Prostate gland (tissue), 2 donors: ENCODE measurements around the gene ZNF319. TPM values are rescaled to one million over a fixed set of nuclear protein-coding genes. Genes with fewer than 3 reads are reported as not detected.
"Not testable (repeated sequence)": the region's sequence is repeated elsewhere in the genome, so short reads cannot be mapped to it uniquely, and the experiment has no call there.

Experiments used
- DNase-seq: peaks from one replicate; pipeline ENCODE4 v3.0.0-alpha.2; 2019; ENCODE audit warnings: low spot score
- H3K27ac ChIP-seq, 2 donors: fragments of 200-600 bp; sonication (generic); 2 replicates each; pipeline ENCODE4 v1.5.1; 2017 to 2019
- H3K27me3 ChIP-seq: fragments of 200-600 bp; sonication (generic); replicated peaks from 2 replicates; pipeline ENCODE4 v1.5.1; 2019; ENCODE audit not compliant: insufficient read depth
- H3K36me3 ChIP-seq, 2 donors: fragments of 200-600 bp; sonication (generic); 1 replicate in 1 of 2; 2 replicates in 1 of 2; pipeline versions ENCODE4 v1.5.1 to v1.8.1; 2017 to 2019
- H3K4me1 ChIP-seq: fragments of 200-600 bp; sonication (generic); replicated peaks from 2 replicates; pipeline ENCODE4 v1.5.1; 2019
- H3K4me3 ChIP-seq, 2 donors: fragments of 200-600 bp; sonication (generic); 2 replicates each; pipeline ENCODE4 v1.5.1; 2017 to 2019
- H3K9me3 ChIP-seq: fragments of 200-600 bp; sonication (generic); 2 replicates; pipeline ENCODE4 v1.5.1; 2017
- CTCF ChIP-seq, 4 experiments: fragments of 200-600 bp in 2 of 4; fragments of 450-650 bp in 2 of 4; sonication (generic) in 2 of 4; IDR thresholded peaks; 1 replicate in 3 of 4; 2 replicates in 1 of 4; pipeline ENCODE4 v1.5.1; 2016 to 2019; ENCODE audit warnings: antibody characterized with exemption in 4 of 4, mild to moderate bottlenecking in 2 of 4, moderate library complexity in 2 of 4
- POLR2A ChIP-seq: fragments of 450-650 bp; IDR thresholded peaks from one replicate; pipeline ENCODE4 v1.6.1; 2016; ENCODE audit warnings: antibody characterized with exemption, mild to moderate bottlenecking
- POLR2AphosphoS5 ChIP-seq: sonication (generic); formaldehyde crosslinking; IDR thresholded peaks from one replicate; pipeline ENCODE4 v1.6.1; 2017; ENCODE audit warnings: antibody characterized with exemption
- WGBS: methylation state at CpG from one replicate; pipeline ENCODE4 v1.1.5; 2018; 5-methylcytosine and 5-hydroxymethylcytosine counted together
- intact Hi-C: fragments of 100-400 bp; cut with DNase I; formaldehyde crosslinking; loops from one replicate; pipeline ENCODE4 v1.14.2; 2022
- total RNA-seq, 2 donors: library from RNA; depleted of rRNA; stranded (reverse); fragments of >200 nt; gene quantifications; one replicate each; pipeline ENCODE4 v1.1.0, GENCODE V29; 2016

The ZNF319 gene
- total RNA-seq, 2 donors from 2014 or later = 7.6 to 12.9 TPM

DNA sequence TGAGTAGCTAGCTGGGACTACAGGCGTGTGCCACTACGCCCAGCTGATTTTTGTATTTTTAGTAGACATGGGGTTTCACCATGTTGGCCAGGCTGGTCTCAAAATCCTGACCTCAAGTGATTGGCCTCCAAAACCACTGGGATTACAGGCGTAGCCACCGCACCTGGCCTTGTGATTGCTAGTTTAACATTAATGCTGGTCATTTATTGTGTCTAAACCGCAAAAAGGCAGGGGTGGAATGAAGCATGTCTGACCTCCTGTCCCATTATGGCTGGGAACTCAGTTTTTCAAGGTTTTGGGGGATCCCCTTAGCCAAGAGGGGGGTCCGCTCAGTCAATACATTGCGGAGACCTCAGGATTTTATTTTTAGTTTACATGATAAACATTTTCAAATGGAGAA lies 18.8 kb downstream of the ZNF319 start:
- DNase-seq = no peak
- TF ChIP-seq POLR2A (no peak), CTCF (IDR thresholded peaks at IDR 0.05) (no peak), POLR2AphosphoS5 (no peak)
- 96% methylated on average over 7 of the region's 7 CpGs for WGBS
- no peaks in the 10 kb centered on the region for H3K9me3 ChIP-seq
- no peaks in the 10 kb centered on the region for H3K36me3 ChIP-seq
- H3K27me3 ChIP-seq = no peaks in the 10 kb centered on the region
- no peak overlapping the region for H3K27ac ChIP-seq
- no peak overlapping the region for H3K4me3 ChIP-seq
- intact Hi-C loops = no loop called here
- H3K4me1 ChIP-seq = no peaks in the 10 kb centered on the region

DNA sequence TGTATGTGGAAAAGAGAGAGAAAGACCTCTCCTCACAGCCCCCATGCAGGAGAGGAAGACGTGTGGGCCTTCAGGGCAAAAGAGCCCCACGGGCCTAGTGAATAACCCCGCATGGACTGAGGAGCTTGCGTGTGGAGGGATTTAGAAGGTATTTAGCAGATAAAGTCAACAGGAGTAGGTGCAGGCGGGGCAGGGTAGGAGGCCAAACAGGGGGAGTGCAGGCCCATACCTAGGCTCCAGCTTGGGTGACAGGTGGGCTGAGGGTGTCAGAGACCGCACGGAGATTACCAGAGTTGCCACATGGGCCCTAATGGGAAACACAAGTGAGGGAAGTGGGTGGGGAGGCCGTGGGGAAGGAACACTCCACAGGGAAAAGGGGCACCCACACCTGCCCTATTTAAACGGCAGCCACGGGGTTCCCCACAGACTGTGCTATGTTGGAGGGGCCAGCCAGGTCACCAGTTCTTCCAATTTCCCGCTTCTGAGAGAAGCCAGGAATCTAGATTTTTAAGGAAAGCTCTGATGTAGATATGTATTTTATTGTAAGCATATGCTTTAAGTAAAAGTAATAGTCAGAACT lies 21.4 kb downstream of the ZNF319 start:
- 92% methylated on average over 11 of the region's 11 CpGs for WGBS
- H3K9me3 ChIP-seq = no peaks in the 10 kb centered on the region
- intact Hi-C loops = no loop called here
- no peaks in the 10 kb centered on the region for H3K4me1 ChIP-seq
- H3K4me3 ChIP-seq = no peak overlapping the region
- no peaks in the 10 kb centered on the region for H3K36me3 ChIP-seq
- no peaks in the 10 kb centered on the region for H3K27me3 ChIP-seq
- H3K27ac ChIP-seq = no peak overlapping the region
- no peak for DNase-seq
- no peak for TF ChIP-seq POLR2A
- no peak for TF ChIP-seq CTCF (IDR thresholded peaks at IDR 0.05)
- no peak for TF ChIP-seq POLR2AphosphoS5

DNA sequence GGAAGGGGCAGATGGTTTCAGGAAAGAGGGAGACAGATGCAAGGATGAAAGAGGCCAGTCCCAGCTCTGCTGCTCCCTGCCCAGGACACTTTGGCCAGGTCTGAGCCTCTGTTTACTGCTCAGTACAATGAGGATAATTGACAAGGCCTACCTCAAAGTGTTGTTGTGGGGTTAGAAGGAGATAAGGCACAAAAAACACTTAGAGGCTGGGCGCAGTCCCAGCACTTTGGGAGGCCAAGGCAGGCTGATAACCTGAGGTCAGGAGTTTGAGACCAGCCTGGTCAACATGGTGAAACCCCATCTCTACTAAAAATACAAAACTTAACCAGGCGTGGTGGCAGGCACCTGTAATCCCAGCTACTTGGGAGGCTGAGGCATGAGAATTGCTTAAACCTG lies 22.4 kb downstream of the ZNF319 start:
- H3K9me3 ChIP-seq, intact Hi-C loops, H3K36me3 ChIP-seq, H3K4me1 ChIP-seq, DNase-seq, H3K27me3 ChIP-seq, H3K4me3 ChIP-seq, H3K27ac ChIP-seq: not testable (repeated sequence)
- 100% methylated on average over 2 of the region's 2 CpGs for WGBS

GRCh38 chr16:57977418-57978069 lies 22.9 kb downstream of the ZNF319 start:
- no peak for DNase-seq

DNA sequence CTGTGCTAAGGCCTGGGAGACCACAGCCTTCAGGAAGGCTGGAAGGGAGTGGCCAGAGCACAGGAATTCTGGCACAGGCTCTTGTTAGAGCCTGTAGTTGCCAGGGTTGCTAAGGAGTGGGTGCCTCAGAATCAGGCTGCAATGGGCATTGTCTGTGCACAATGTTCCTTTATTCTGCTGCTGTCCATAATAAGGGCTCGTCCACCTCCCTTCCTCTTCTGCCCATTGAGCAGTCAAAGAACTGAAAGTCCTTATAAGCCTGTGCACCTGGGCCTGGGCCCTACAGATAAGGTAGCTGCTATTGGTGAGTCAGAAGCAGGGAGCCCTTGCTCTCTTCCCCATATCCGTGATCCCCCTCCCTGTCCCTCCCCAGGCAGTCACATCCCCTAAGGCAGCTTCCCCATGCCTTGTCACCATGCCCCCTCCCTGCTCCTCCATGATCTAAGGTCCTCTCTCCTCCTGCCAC lies 24.1 kb downstream of the ZNF319 start:
- H3K4me1 ChIP-seq = no peaks in the 10 kb centered on the region
- H3K9me3 ChIP-seq = no peaks in the 10 kb centered on the region
- no peak overlapping the region for H3K4me3 ChIP-seq
- DNase-seq = no peak
- H3K27me3 ChIP-seq = no peaks in the 10 kb centered on the region
- H3K36me3 ChIP-seq = no peaks in the 10 kb centered on the region
- WGBS = 28% methylated on average over 2 of the region's 2 CpGs
- TF ChIP-seq CTCF (IDR thresholded peaks at IDR 0.05) (no peak), POLR2AphosphoS5 (no peak), POLR2A (no peak)
- no peak overlapping the region for H3K27ac ChIP-seq
- intact Hi-C loops = no loop called here

More at GRCh38 chr16:57977418-57978069, 22.9 kb downstream of the ZNF319 start:
- H3K27me3 ChIP-seq = no peaks in the 10 kb centered on the region
- no peaks in the 10 kb centered on the region for H3K9me3 ChIP-seq
- no peaks in the 10 kb centered on the region for H3K4me1 ChIP-seq
- no peak overlapping the region for H3K27ac ChIP-seq
- TF ChIP-seq CTCF (IDR thresholded peaks at IDR 0.05) (no peak), POLR2A (no peak), POLR2AphosphoS5 (no peak)
- intact Hi-C loops = no loop called here
- WGBS = 85% methylated on average over 12 of the region's 12 CpGs
- H3K4me3 ChIP-seq = no peak overlapping the region
- H3K36me3 ChIP-seq = no peaks in the 10 kb centered on the region
